ENCODE results near the gene GSN.

Gene GSN

GRCh38 chr9:121322037-121322736 is 54.2 kb downstream of the GSN start:
- DNase-seq, result no peak

- no peak for DNase-seq
These were observed 54.9 kb downstream of the GSN start for GRCh38 chr9:121322737-121323448.

GRCh38 chr9:121323449-121324151 is 55.6 kb downstream of the GSN start:
- DNase-seq, result no peak

- DNase-seq, result no peak
These were observed 56.4 kb downstream of the GSN start for GRCh38 chr9:121324316-121324715.

GRCh38 chr9:121324755-121325154 is 56.8 kb downstream of the GSN start:
- DNase-seq, result no peak

- no peak for DNase-seq
These were observed 57.4 kb downstream of the GSN start for GRCh38 chr9:121325387-121325786.

GRCh38 chr9:121326130-121326838 is 58.3 kb downstream of the GSN start:
- peak in 13 of 56 donors; percentile 9 to 64 (median 26) for DNase-seq

- no peak for DNase-seq
These were observed 59.1 kb downstream of the GSN start for GRCh38 chr9:121326901-121327613.

- no peak for DNase-seq
These were observed 60.5 kb downstream of the GSN start for GRCh38 chr9:121328476-121328875.

- DNase-seq, result no peak
These were observed 61.1 kb downstream of the GSN start for GRCh38 chr9:121328876-121329681.

- no peak for DNase-seq
These were observed 63.6 kb downstream of the GSN start for GRCh38 chr9:121331549-121331948.

- no peak for DNase-seq
These were observed 64.2 kb downstream of the GSN start for GRCh38 chr9:121331992-121332685.

- no peak for DNase-seq
These were observed 66.2 kb downstream of the GSN start for GRCh38 chr9:121333950-121334773.

- no peak for DNase-seq
These were observed 68.7 kb downstream of the GSN start for GRCh38 chr9:121336665-121337064.

- no peak for DNase-seq
These were observed 71.5 kb downstream of the GSN start for GRCh38 chr9:121339437-121339836.

- DNase-seq, result no peak
These were observed 72.9 kb downstream of the GSN start for GRCh38 chr9:121340676-121341392.

- DNase-seq, result no peak
These were observed 76.2 kb downstream of the GSN start for GRCh38 chr9:121344184-121344583.

GRCh38 chr9:121345070-121345469 is 77.1 kb downstream of the GSN start:
- DNase-seq, result no peak

All from nucleus accumbens (tissue), 56 donors.